Erythroblast (primary cell): ENCODE results near the gene ID4.

ENCODE experiments used
- GATA1 ChIP-seq: IDR thresholded peaks from 2 replicates; pipeline ENCODE4 v1.6.1; 2011; ENCODE audit warnings: low read depth, mild to moderate bottlenecking, control low read depth, low read length, moderate library complexity
- POLR2A ChIP-seq: IDR thresholded peaks from 2 replicates; pipeline ENCODE4 v1.6.1; 2011; ENCODE audit warnings: mild to moderate bottlenecking, low read length

- TF ChIP-seq GATA1 (no peak), POLR2A (no peak)
Observed at GRCh38 chr6:19841181-19841580, 4.0 kb downstream of the ID4 start.
